ENCODE data around the gene TRIM17.

TRIM17 gene

GRCh38 chr1:228376651-228377631 is 39.7 kb downstream of the TRIM17 start:
- no peak for DNase-seq

- no peak for DNase-seq
Observed at GRCh38 chr1:228376262-228376628, 40.4 kb downstream of the TRIM17 start.

- no peak for DNase-seq
Observed at GRCh38 chr1:228375578-228376261, 40.9 kb downstream of the TRIM17 start.

DNA sequence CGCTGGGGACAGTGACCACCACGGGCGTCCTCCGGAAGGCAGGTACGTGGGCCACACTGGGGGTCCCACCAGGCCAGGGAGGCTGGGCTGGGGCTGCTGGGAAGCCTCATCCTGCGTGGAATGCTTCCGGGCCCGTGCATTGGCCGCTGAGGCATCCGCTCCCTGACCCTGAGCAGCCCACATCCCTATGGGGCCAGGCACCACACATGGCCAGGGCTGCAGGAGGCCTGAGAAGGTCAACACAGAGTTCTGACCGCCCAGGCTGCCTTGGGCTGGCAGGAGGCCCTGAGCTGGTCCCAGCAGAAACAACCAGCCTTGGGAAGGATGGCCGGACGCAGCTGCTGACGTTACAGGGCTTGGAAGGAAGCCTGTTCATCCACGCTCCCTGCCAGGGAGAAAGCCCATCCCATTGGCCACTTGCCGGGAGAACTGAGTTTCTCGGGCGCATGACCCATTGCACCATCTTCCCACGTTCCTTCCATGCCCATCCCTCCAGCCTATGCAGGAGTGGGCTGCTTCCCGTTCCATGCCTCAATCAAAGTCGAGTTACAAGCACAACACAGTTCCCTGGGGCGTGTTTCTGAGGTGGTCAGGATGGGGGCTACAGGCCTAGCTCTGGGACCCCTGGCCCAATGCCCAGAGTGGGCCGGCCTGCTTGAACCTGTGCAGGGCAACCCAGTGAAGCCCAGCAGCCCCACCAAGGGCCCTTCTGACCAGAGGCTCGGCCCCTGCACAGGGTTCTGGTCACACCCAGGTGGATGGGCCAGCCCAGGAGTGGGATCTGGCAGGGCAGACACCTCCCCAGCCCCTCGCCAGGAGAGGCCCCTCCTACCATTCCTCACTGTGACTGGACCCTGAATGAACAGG is 41.7 kb downstream of the TRIM17 start:
- DNase-seq = no peak

DNA sequence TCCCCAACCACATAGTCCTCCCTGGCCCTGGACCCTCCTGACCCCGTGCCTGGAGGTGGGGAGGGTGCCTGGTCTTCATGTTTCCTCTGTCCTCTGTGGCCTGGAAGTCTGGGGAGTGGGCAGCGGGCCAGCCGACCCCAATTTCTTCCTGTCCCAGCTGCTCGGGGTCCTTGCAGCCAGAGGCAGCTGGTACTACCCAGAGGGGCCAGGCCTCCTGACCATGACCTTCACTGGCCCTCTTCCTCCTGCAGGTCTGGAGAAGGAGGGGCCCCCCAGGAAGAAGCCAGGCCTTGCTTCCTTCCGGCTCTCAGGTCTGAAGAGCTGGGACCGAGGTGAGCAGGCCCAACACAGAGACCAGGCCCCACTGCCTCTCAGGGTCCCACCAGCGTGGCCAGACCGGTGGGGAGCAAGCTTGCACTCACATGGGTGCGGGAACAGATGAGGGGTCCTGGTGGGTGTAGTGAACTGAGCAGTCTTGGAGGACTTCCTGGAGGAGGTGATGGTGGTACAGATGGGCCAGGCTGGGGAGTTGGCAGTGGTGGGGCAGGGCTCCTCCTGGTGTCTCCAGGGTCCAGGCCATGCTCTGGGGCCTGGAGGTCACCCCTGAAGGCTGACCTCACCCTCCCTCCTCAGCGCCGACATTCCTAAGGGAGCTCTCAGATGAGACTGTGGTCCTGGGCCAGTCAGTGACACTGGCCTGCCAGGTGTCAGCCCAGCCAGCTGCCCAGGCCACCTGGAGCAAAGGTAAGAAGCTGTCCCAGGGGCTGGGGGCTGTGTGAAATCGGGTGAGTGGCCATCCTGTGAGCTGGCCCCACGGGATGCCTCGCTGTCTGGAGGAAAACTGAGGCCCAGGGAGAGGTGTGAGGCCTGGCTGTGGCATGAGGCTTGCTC is 42.7 kb downstream of the TRIM17 start:
- DNase-seq = no peak

- no peak for DNase-seq
Observed at GRCh38 chr1:228373004-228373680, 43.5 kb downstream of the TRIM17 start.

- DNase-seq = no peak
Observed at GRCh38 chr1:228372183-228373003, 44.3 kb downstream of the TRIM17 start.

- DNase-seq = no peak
Observed at GRCh38 chr1:228371741-228372182, 44.9 kb downstream of the TRIM17 start.

GRCh38 chr1:228370941-228371740 is 45.5 kb downstream of the TRIM17 start:
- no peak for DNase-seq

GRCh38 chr1:228370439-228370940 is 46.2 kb downstream of the TRIM17 start:
- no peak for DNase-seq

DNA sequence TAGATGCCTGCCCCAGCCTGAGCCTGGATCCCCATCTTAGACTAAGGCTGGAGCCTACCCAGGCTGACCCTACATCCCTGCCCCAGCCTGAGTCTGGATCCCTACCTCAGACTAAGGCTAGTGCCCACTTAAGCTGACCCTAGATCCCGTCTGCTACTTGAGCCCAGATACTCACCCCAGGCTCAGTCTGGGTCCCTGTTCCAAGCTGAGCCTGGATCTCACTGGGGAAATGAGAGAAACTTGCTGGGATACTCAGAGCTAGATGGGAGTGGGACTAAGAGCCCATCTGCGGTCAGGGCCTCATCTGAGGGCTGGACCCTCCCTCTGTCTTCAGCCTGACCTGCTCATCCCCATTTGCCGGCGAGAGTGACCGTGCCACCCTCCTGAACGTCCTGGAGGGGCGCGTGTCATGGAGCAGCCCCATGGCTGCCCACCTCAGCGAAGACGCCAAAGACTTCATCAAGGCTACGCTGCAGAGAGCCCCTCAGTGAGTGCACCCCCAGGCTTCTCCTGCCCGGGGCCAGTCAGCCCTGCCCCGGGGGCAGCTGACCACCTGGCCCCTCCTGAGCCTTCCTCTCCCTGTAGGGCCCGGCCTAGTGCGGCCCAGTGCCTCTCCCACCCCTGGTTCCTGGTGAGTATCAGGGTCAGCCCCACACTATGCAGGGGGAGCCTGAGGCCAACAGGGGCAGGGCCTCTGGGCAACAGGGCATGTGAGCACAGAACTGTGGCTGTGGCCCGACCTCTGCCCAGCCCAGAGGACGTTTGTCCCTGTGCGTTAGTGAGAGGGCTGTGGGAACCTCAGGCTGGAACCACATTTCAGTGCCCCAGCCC is 46.8 kb downstream of the TRIM17 start:
- no peak for DNase-seq

GRCh38 chr1:228368801-228369607 is 47.7 kb downstream of the TRIM17 start:
- DNase-seq = no peak

- no peak for DNase-seq
Observed at GRCh38 chr1:228367798-228368791, 48.6 kb downstream of the TRIM17 start.

DNA sequence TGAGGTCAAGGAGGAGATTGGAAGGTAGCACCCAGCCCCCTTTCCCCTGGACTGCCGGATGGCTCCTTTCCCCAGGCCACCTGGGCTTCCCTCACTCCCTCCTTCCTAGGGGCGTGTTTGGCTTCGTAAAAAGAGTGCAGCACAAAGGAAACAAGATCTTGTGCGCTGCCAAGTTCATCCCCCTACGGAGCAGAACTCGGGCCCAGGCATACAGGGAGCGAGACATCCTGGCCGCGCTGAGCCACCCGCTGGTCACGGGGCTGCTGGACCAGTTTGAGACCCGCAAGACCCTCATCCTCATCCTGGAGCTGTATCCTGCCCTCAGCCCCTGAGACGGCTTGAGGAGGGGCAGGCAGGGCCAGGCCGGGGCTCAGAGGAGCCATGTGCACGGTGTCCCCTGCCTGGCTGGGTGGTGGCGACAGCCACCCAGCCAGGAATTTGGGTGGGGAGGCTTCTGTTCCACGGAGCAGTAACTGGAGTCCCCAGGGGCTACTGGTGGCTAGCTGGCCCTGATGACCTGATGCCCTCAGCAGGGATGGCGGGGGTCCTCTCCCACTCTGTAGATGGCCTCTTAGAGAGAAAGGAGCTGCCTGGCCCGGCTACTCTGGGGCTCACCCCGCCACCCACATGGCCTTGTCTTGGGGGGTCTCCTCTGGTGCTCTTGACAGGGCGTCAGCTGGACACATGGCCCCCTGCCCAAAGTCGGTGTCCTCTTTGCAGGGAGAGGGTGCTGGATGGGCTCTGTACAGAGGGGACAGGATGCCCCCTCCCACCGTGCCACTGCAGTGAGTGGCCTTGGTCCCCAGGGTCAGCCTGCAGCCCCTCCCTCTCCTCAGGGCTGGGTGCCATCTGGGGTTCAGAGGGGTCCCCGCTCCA is 49.6 kb downstream of the TRIM17 start:
- DNase-seq = no peak
